ENCODE results near the gene STT3A.

Gene STT3A

GRCh38 chr11:125670172-125670571, 77.5 kb downstream of the STT3A start:
- no peak for DNase-seq

GRCh38 chr11:125671561-125671960, 78.9 kb downstream of the STT3A start:
- DNase-seq: no peak
